ENCODE data around the gene THEMIS.

THEMIS gene

GRCh38 chr6:127924440-127924839, 23.6 kb upstream of the THEMIS start:
- peaks cover 12% of the 10 kb centered on the region for H3K9me3 Mint-ChIP-seq
- no peak overlapping the region for H3K4me3 Mint-ChIP-seq
- no peak for ATAC-seq
- H3K27me3 Mint-ChIP-seq: no peaks in the 10 kb centered on the region
- no peaks in the 10 kb centered on the region for H3K4me1 Mint-ChIP-seq
- no peak overlapping the region for H3K27ac Mint-ChIP-seq
- H3K36me3 Mint-ChIP-seq: no peaks in the 10 kb centered on the region

GRCh38 chr6:127924031-127924430, 23.2 kb upstream of the THEMIS start:
- Mint-ChIP-seq H3K36me3 (no peaks in the 10 kb centered on the region), H3K4me3 (no peak overlapping the region), H3K27me3 (no peaks in the 10 kb centered on the region), H3K4me1 (no peaks in the 10 kb centered on the region), H3K9me3 (peaks cover 12% of the 10 kb centered on the region), H3K27ac (no peak overlapping the region)
- ATAC-seq: no peak

DNA sequence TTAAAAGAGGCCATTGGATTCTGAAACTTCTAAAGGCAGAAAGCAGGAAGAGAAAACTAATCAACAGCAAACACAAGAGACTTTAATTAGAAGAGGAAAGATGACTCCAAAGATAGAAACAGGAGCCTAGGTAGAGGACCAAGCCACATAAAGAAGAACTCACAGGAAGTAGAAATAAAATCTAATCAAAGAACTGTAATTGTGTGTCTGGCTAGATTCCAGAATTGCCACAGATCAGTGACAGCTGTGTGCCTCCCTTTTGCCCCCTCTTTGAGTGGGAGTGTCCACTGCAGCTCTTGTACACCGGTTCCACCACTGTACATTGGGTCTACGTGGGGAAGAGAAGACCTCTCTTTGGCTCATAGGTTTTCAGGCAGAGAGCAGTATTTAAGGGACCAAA, 22.3 kb upstream of the THEMIS start:
- H3K4me3 Mint-ChIP-seq: no peak overlapping the region
- peaks cover 7% of the 10 kb centered on the region for H3K9me3 Mint-ChIP-seq
- no peak overlapping the region for H3K27ac Mint-ChIP-seq
- no peaks in the 10 kb centered on the region for H3K4me1 Mint-ChIP-seq
- ATAC-seq: no peak
- no peaks in the 10 kb centered on the region for H3K27me3 Mint-ChIP-seq
- no peaks in the 10 kb centered on the region for H3K36me3 Mint-ChIP-seq

DNA sequence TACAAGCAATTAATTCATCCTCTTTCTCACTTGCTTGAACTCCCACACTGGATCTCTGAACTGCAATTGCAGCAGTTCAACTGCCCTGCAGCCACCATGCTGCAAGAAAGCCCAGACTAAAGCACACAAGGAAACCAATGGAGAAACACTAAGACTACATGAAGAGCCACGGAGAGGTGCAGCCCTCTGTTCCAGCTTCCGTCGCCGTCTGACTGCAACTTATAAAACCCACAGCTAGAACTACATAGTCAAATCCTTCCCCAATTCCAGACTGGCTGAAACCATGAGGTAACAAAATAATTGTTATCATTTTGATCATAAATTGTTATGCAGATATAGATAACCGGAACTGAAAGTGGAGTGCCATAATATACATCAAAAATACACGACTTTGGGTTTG, 21.1 kb upstream of the THEMIS start:
- Mint-ChIP-seq H3K4me3 (no peak overlapping the region), H3K9me3 (peaks cover 3% of the 10 kb centered on the region), H3K27me3 (no peaks in the 10 kb centered on the region), H3K4me1 (no peaks in the 10 kb centered on the region), H3K27ac (no peak overlapping the region), H3K36me3 (no peaks in the 10 kb centered on the region)
- no peak for ATAC-seq

DNA sequence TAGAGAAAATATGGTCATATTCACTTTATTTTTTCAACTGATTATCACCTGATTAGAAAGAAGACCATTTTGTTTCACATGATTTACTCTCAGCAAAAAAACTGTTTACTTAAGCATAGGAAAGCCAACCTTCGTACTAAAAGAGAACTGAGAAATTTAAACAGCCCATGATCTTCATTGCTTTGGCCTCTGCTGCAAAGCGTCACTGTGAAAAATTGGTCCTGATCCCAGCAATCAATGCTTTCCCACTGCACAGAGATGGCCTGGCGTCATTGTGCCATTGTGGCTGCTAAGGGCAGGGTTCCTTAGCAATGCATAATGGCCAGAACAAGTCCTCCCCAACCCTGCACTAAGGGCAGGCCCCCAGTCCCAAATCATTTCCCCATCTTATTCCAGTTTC, 19.9 kb upstream of the THEMIS start:
- Mint-ChIP-seq H3K4me3 (no peak overlapping the region), H3K4me1 (no peaks in the 10 kb centered on the region), H3K9me3 (peaks cover 3% of the 10 kb centered on the region), H3K27me3 (no peaks in the 10 kb centered on the region), H3K27ac (no peak overlapping the region), H3K36me3 (no peaks in the 10 kb centered on the region)
- ATAC-seq: no peak

DNA sequence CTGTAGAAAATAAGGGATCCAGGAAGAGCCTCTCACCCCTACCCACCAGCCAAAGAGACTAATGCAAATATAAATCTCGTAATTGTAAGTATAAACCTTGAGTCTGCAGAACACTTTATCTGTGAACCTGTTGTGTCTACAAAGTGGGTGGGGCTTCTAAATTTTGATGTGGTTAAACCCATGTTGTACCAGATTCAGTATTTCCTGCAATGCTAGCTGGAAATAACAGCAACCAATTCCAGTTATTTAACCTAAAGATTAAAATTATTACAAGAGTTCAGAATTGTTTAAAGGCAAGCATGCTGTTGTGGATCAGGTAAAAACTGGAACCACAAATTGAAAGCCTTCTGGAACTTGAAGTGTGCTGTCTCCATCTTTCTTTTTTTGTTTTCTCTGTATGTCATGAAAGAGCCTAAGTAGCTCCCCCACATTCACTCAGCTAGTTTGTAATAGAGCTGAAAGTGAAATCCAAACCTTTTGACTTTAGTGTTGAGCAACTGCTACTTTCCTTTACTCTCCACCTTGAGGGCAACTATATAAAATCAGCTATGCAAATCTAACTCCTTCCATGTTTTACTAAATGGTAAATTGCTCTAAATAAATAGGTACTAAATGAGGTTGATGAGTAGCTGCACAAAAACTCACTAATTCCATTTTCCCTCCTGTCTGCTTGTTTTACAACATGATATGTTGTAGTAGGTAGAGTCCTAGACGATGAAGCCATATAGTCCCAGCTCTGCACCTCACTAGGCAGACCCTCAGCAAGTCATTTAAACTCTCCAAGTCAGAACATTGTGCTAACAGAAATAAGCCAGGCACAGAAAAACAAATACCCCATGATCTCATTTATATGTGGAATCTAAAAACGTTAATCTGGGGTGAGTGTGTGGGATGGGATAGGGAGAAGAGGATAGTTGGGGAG, 17.9 kb upstream of the THEMIS start:
- no peaks in the 10 kb centered on the region for H3K4me1 Mint-ChIP-seq
- ATAC-seq: no peak
- no peak overlapping the region for H3K27ac Mint-ChIP-seq
- H3K4me3 Mint-ChIP-seq: no peak overlapping the region
- H3K36me3 Mint-ChIP-seq: no peaks in the 10 kb centered on the region
- no peaks in the 10 kb centered on the region for H3K27me3 Mint-ChIP-seq
- H3K9me3 Mint-ChIP-seq: no peaks in the 10 kb centered on the region

DNA sequence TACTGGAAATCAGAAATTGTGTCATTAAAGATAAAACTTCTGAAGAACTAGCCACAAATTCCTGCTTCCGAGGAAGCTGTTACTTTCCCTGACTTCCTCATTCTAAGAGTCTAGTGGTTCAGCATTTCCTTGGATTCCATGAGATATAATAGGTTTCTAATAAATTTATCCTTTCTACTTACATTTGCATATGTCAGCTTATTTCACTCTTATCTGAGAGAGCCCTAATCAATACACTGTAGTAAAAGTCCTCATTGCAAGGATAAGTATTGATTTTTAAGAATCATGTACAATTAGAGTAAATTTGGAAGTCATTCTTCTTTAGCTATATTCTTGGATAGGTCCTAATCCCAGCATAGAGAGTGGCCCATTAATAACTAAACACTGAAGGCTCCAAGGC, 16.9 kb upstream of the THEMIS start:
- H3K27ac Mint-ChIP-seq: no peak overlapping the region
- H3K4me3 Mint-ChIP-seq: no peak overlapping the region
- no peaks in the 10 kb centered on the region for H3K4me1 Mint-ChIP-seq
- no peaks in the 10 kb centered on the region for H3K36me3 Mint-ChIP-seq
- no peak for ATAC-seq
- no peaks in the 10 kb centered on the region for H3K9me3 Mint-ChIP-seq
- H3K27me3 Mint-ChIP-seq: no peaks in the 10 kb centered on the region

GRCh38 chr6:127914240-127914639, 13.4 kb upstream of the THEMIS start:
- H3K4me1 Mint-ChIP-seq: no peaks in the 10 kb centered on the region
- ATAC-seq: no peak
- no peaks in the 10 kb centered on the region for H3K27me3 Mint-ChIP-seq
- no peak overlapping the region for H3K4me3 Mint-ChIP-seq
- no peak overlapping the region for H3K27ac Mint-ChIP-seq
- H3K36me3 Mint-ChIP-seq: no peaks in the 10 kb centered on the region
- peaks cover 4% of the 10 kb centered on the region for H3K9me3 Mint-ChIP-seq

GRCh38 chr6:127912914-127913313, 12.1 kb upstream of the THEMIS start:
- Mint-ChIP-seq H3K9me3 (peaks cover 5% of the 10 kb centered on the region), H3K4me3 (no peak overlapping the region), H3K27ac (no peak overlapping the region), H3K36me3 (no peaks in the 10 kb centered on the region), H3K4me1 (no peaks in the 10 kb centered on the region), H3K27me3 (no peaks in the 10 kb centered on the region)
- ATAC-seq: no peak

GRCh38 chr6:127907960-127908640, 7.2 kb upstream of the THEMIS start:
- Mint-ChIP-seq H3K9me3 (peaks cover 12% of the 10 kb centered on the region), H3K27me3 (no peaks in the 10 kb centered on the region), H3K36me3 (no peaks in the 10 kb centered on the region), H3K4me1 (no peaks in the 10 kb centered on the region), H3K27ac (no peak overlapping the region), H3K4me3 (no peak overlapping the region)
- ATAC-seq: no peak

DNA sequence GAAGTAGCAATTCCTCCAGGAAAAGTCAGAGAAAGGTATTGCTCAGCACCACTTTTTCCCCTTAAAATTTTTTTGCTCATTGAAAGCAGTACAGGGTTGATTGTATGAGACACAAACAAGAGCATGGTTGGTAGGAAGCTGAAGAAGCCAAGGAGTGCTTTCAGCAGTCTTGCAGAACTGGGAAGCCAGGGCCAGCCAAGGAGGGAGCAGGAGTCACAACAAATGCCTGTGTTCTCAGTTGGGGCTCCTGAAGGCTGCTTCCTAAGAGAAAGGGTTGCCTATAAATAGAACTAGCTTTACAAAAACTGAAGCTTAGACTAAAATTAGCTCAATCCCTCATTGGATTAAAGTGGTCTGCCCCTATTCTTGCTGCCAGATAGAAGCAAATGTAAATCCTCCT, 3.3 kb upstream of the THEMIS start:
- Mint-ChIP-seq H3K36me3 (no peaks in the 10 kb centered on the region), H3K4me1 (no peaks in the 10 kb centered on the region), H3K27ac (no peak overlapping the region), H3K27me3 (no peaks in the 10 kb centered on the region), H3K4me3 (no peak overlapping the region), H3K9me3 (peaks cover 7% of the 10 kb centered on the region)
- ATAC-seq: no peak

DNA sequence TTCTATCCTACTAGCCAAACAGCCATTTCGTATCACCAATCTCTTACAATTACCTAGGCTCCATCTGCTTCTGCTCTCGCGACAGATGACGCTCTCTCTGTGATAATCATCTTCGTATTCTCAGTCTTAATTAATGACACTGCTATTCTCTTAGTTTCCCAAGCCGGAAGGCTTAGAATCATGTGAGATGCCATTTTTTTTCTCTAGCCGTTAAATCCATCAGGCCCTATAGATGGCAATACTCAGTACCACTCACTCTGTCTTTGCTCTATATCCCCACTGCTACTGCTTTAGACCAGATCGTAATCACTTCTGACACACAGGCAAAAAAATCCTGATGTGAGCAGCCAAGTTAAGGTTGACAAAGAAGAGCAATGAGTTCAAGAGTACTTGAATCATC, 2.1 kb upstream of the THEMIS start:
- Mint-ChIP-seq H3K4me1 (no peaks in the 10 kb centered on the region), H3K9me3 (peaks cover 10% of the 10 kb centered on the region), H3K4me3 (no peak overlapping the region), H3K27me3 (no peaks in the 10 kb centered on the region), H3K27ac (no peak overlapping the region), H3K36me3 (no peaks in the 10 kb centered on the region)
- ATAC-seq: no peak

GRCh38 chr6:127897484-127897883, 3.4 kb downstream of the THEMIS start:
- ATAC-seq: no peak
- Mint-ChIP-seq H3K36me3 (no peaks in the 10 kb centered on the region), H3K27ac (no peak overlapping the region), H3K9me3 (peaks cover 3% of the 10 kb centered on the region), H3K4me3 (no peak overlapping the region), H3K4me1 (no peaks in the 10 kb centered on the region), H3K27me3 (no peaks in the 10 kb centered on the region)

DNA sequence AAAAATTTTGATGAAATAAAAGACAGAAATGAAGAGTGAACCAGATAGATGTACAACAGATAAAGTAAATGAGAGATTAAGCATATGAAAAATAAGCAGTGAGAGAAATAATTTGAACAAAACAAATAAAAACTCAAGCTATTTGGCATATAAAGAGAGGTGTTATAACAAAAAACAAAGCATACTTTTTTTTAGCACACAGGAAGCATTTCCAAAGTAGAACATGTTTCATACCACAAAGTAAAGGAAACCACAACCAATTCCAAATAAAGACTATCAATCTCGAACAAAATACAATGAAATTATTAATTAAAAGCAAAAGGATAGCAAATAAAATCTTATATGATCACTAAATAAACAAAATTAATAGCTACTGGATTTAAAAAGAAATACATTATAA, 6.8 kb downstream of the THEMIS start:
- no peak for ATAC-seq
- peaks cover 6% of the 10 kb centered on the region for H3K9me3 Mint-ChIP-seq
- H3K4me1 Mint-ChIP-seq: no peaks in the 10 kb centered on the region
- H3K27ac Mint-ChIP-seq: no peak overlapping the region
- H3K27me3 Mint-ChIP-seq: no peaks in the 10 kb centered on the region
- H3K4me3 Mint-ChIP-seq: no peak overlapping the region
- no peaks in the 10 kb centered on the region for H3K36me3 Mint-ChIP-seq

- Mint-ChIP-seq H3K4me3 (no peak overlapping the region), H3K9me3 (peaks cover 3% of the 10 kb centered on the region), H3K36me3 (no peaks in the 10 kb centered on the region), H3K27me3 (no peaks in the 10 kb centered on the region), H3K4me1 (no peaks in the 10 kb centered on the region), H3K27ac (no peak overlapping the region)
- ATAC-seq: no peak
These were observed 7.3 kb downstream of the THEMIS start for GRCh38 chr6:127893541-127893940.

GRCh38 chr6:127891731-127892326, 9.0 kb downstream of the THEMIS start:
- H3K27ac Mint-ChIP-seq: no peak overlapping the region
- no peak overlapping the region for H3K4me3 Mint-ChIP-seq
- ATAC-seq: peak; percentile 59
- H3K27me3 Mint-ChIP-seq: no peaks in the 10 kb centered on the region
- H3K36me3 Mint-ChIP-seq: no peaks in the 10 kb centered on the region
- H3K9me3 Mint-ChIP-seq: peaks cover 3% of the 10 kb centered on the region
- H3K4me1 Mint-ChIP-seq: no peaks in the 10 kb centered on the region
